Measurements from ENCODE around the gene EPB41L3. TPM values are rescaled to one million over a fixed set of nuclear protein-coding genes. Genes with fewer than 3 reads are reported as not detected.

The EPB41L3 gene
- total RNA-seq, 5 donors from 2014 or later (not counting 1 experiment from before 2014, with no cell fraction given), result 0.41 to 3.8 (median 3.6) TPM

GRCh38 chr18:5376986-5377385 is 166.8 kb downstream of the EPB41L3 start:
- Histone ChIP-seq H3K9me3 (no peaks in the 10 kb centered on the region), H3K36me3 (ENCODE audit: control insufficient read depth in 2 of 2, extremely low read depth in 1 of 2, insufficient read depth in 1 of 2, low read length in 1 of 2) (no peaks in the 10 kb centered on the region), H3K4me1 (ENCODE audit: control insufficient read depth in 1 of 2, extremely low read depth in 1 of 2, insufficient read depth in 2 of 2, low read length in 2 of 2) (no peaks in the 10 kb centered on the region), H3K27me3 (replicated peaks in 1 of 2; ENCODE audit: control insufficient read depth in 2 of 2, extremely low read depth in 1 of 2, insufficient read depth in 2 of 2, low read length in 1 of 2) (no peaks in the 10 kb centered on the region), H3K4me3 (ENCODE audit: control insufficient read depth in 1 of 2, extremely low read depth in 1 of 2, low read length in 1 of 2) (no peak overlapping the region), H3K27ac (ENCODE audit: low read length) (no peak overlapping the region)
- Mint-ChIP-seq H3K9me3 (no peaks in the 10 kb centered on the region), H3K4me3 (no peak overlapping the region), H3K4me1 (no peaks in the 10 kb centered on the region), H3K27ac (no peak overlapping the region), H3K27me3 (peaks cover 3 to 4% of the 10 kb centered on the region in 2 donors), H3K36me3 (no peaks in the 10 kb centered on the region)
- DNase-seq, result no peak
- ChIA-PET CTCF (no interaction called here), POLR2A (no interaction called here)
- WGBS (ENCODE audit: insufficient coverage), result 58% methylated on average over 2 of the region's 4 CpGs
- ATAC-seq (replicated peaks in 1 of 4), result no peak

GRCh38 chr18:5370332-5370731 is 173.5 kb downstream of the EPB41L3 start:
- H3K4me3 Mint-ChIP-seq, result no peak overlapping the region
- Histone ChIP-seq H3K4me1 (ENCODE audit: control insufficient read depth in 1 of 2, extremely low read depth in 1 of 2, insufficient read depth in 2 of 2, low read length in 2 of 2) (no peaks in the 10 kb centered on the region), H3K36me3 (ENCODE audit: control insufficient read depth in 2 of 2, extremely low read depth in 1 of 2, insufficient read depth in 1 of 2, low read length in 1 of 2) (no peaks in the 10 kb centered on the region), H3K27ac (ENCODE audit: low read length) (no peak overlapping the region), H3K4me3 (ENCODE audit: control insufficient read depth in 1 of 2, extremely low read depth in 1 of 2, low read length in 1 of 2) (no peak overlapping the region), H3K9me3 (no peaks in the 10 kb centered on the region), H3K27me3 (replicated peaks in 1 of 2; ENCODE audit: control insufficient read depth in 2 of 2, extremely low read depth in 1 of 2, insufficient read depth in 2 of 2, low read length in 1 of 2) (peaks cover 2 to 4% of the 10 kb centered on the region in 2 experiments)
- H3K4me1 Mint-ChIP-seq, result no peaks in the 10 kb centered on the region
- ATAC-seq (replicated peaks in 1 of 4) (no peak), DNase-seq (no peak)
- CTCF ChIA-PET, result no interaction called here
- no peaks in the 10 kb centered on the region for H3K36me3 Mint-ChIP-seq
- peaks cover 12 to 17% of the 10 kb centered on the region in 2 donors for H3K27me3 Mint-ChIP-seq
- no peaks in the 10 kb centered on the region for H3K9me3 Mint-ChIP-seq
- no peak overlapping the region for H3K27ac Mint-ChIP-seq
- 80% methylated on average over 1 of the region's 1 CpG for WGBS (ENCODE audit: insufficient coverage)
- POLR2A ChIA-PET, result no interaction called here

- WGBS (ENCODE audit: insufficient coverage), result 94% methylated on average over 2 of the region's 2 CpGs
- ChIA-PET CTCF (no interaction called here), POLR2A (no interaction called here)
- Histone ChIP-seq H3K4me1 (ENCODE audit: control insufficient read depth in 1 of 2, extremely low read depth in 1 of 2, insufficient read depth in 2 of 2, low read length in 2 of 2) (no peaks in the 10 kb centered on the region), H3K27me3 (replicated peaks in 1 of 2; ENCODE audit: control insufficient read depth in 2 of 2, extremely low read depth in 1 of 2, insufficient read depth in 2 of 2, low read length in 1 of 2) (peaks cover 2 to 7% of the 10 kb centered on the region in 2 experiments), H3K9me3 (no peaks in the 10 kb centered on the region), H3K36me3 (ENCODE audit: control insufficient read depth in 2 of 2, extremely low read depth in 1 of 2, insufficient read depth in 1 of 2, low read length in 1 of 2) (no peaks in the 10 kb centered on the region), H3K4me3 (ENCODE audit: control insufficient read depth in 1 of 2, extremely low read depth in 1 of 2, low read length in 1 of 2) (no peak overlapping the region), H3K27ac (ENCODE audit: low read length) (no peak overlapping the region)
- Mint-ChIP-seq H3K27me3 (peaks cover 12 to 17% of the 10 kb centered on the region in 2 donors), H3K27ac (no peak overlapping the region), H3K9me3 (no peaks in the 10 kb centered on the region), H3K4me1 (no peaks in the 10 kb centered on the region), H3K4me3 (no peak overlapping the region), H3K36me3 (no peaks in the 10 kb centered on the region)
- ATAC-seq (replicated peaks in 1 of 4), result no peak
- DNase-seq, result no peak
Measured at GRCh38 chr18:5369513-5369912, 174.3 kb downstream of the EPB41L3 start.

GRCh38 chr18:5365443-5365842 is 178.4 kb downstream of the EPB41L3 start:
- no peaks in the 10 kb centered on the region for H3K9me3 Mint-ChIP-seq
- Histone ChIP-seq H3K27ac (ENCODE audit: low read length) (no peak overlapping the region), H3K9me3 (no peaks in the 10 kb centered on the region), H3K4me1 (ENCODE audit: control insufficient read depth in 1 of 2, extremely low read depth in 1 of 2, insufficient read depth in 2 of 2, low read length in 2 of 2) (no peaks in the 10 kb centered on the region), H3K4me3 (ENCODE audit: control insufficient read depth in 1 of 2, extremely low read depth in 1 of 2, low read length in 1 of 2) (no peak overlapping the region), H3K36me3 (ENCODE audit: control insufficient read depth in 2 of 2, extremely low read depth in 1 of 2, insufficient read depth in 1 of 2, low read length in 1 of 2) (no peaks in the 10 kb centered on the region), H3K27me3 (replicated peaks in 1 of 2; ENCODE audit: control insufficient read depth in 2 of 2, extremely low read depth in 1 of 2, insufficient read depth in 2 of 2, low read length in 1 of 2) (peaks cover 2 to 7% of the 10 kb centered on the region in 2 experiments)
- no peak overlapping the region for H3K27ac Mint-ChIP-seq
- no peaks in the 10 kb centered on the region for H3K36me3 Mint-ChIP-seq
- WGBS (ENCODE audit: insufficient coverage), result no CpG with 5 or more reads among the region's 3 CpGs
- no peak for ATAC-seq (replicated peaks in 1 of 4)
- H3K4me3 Mint-ChIP-seq, result no peak overlapping the region
- peaks cover 8 to 17% of the 10 kb centered on the region in 2 donors for H3K27me3 Mint-ChIP-seq
- CTCF ChIA-PET, result no interaction called here
- POLR2A ChIA-PET, result no interaction called here
- DNase-seq, result no peak
- H3K4me1 Mint-ChIP-seq, result no peaks in the 10 kb centered on the region

GRCh38 chr18:5350636-5351035 is 193.2 kb downstream of the EPB41L3 start:
- ATAC-seq (replicated peaks in 1 of 4) (no peak), DNase-seq (no peak)
- Histone ChIP-seq H3K9me3 (no peaks in the 10 kb centered on the region), H3K4me1 (ENCODE audit: control insufficient read depth in 1 of 2, extremely low read depth in 1 of 2, insufficient read depth in 2 of 2, low read length in 2 of 2) (no peaks in the 10 kb centered on the region), H3K27me3 (replicated peaks in 1 of 2; ENCODE audit: control insufficient read depth in 2 of 2, extremely low read depth in 1 of 2, insufficient read depth in 2 of 2, low read length in 1 of 2) (no peaks in the 10 kb centered on the region), H3K4me3 (ENCODE audit: control insufficient read depth in 1 of 2, extremely low read depth in 1 of 2, low read length in 1 of 2) (no peak overlapping the region), H3K36me3 (ENCODE audit: control insufficient read depth in 2 of 2, extremely low read depth in 1 of 2, insufficient read depth in 1 of 2, low read length in 1 of 2) (no peaks in the 10 kb centered on the region), H3K27ac (ENCODE audit: low read length) (no peak overlapping the region)
- H3K9me3 Mint-ChIP-seq, result peaks cover 13 to 35% (median 32%) of the 10 kb centered on the region in 3 donors
- CTCF ChIA-PET, result no interaction called here
- POLR2A ChIA-PET, result no interaction called here
- H3K27me3 Mint-ChIP-seq, result peaks cover 0 to 2% of the 10 kb centered on the region in 2 donors
- no peak overlapping the region for H3K27ac Mint-ChIP-seq
- no peak overlapping the region for H3K4me3 Mint-ChIP-seq
- no peaks in the 10 kb centered on the region for H3K4me1 Mint-ChIP-seq
- H3K36me3 Mint-ChIP-seq, result peaks cover 5% of the 10 kb centered on the region
- WGBS (ENCODE audit: insufficient coverage), result no CpG with 5 or more reads among the region's 2 CpGs

Other genes with a start within 250 kb of the EPB41L3 start
- 10 to 100 TPM; 26.3 to 41.8 (median 37.0) TPM for gene ZBTB14, start 248.3 kb downstream of the EPB41L3 start, total RNA-seq

Data from T-cell (primary cell).